ENCODE data around the gene CSNK2A1. TPM values are rescaled to one million over a fixed set of nuclear protein-coding genes. Genes with fewer than 3 reads are reported as not detected.
A peak's percentile ranks its signal among the peaks of the same experiment; 100 is the strongest.

Gene CSNK2A1
- total RNA-seq, 4 donors from 2014 or later = 86.0 to 96.7 (median 90.3) TPM

DNA sequence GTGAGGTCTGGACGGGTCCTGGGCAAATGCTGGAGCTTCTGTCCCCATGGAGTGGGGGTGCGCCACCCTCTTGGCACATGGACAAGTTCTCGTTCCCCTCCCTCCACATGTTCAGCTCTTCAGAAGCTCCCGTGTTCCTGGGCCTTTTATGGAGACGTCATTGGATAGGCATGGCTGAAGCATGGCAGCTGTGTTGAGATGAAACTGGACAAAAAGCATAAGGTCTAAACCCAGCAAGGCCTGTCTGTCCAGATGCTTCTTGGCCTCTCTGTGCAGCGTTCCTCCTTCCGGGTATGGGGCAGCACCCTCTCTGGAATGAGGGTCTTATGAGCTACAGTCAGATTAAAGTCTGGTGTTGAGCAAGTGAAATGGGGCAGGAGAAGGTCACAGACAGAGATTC lies 108.0 kb downstream of the CSNK2A1 start:
- TF ChIP-seq POLR2A (IDR thresholded peaks at IDR 0.05) = no peak
- TF ChIP-seq, protein P1, sequence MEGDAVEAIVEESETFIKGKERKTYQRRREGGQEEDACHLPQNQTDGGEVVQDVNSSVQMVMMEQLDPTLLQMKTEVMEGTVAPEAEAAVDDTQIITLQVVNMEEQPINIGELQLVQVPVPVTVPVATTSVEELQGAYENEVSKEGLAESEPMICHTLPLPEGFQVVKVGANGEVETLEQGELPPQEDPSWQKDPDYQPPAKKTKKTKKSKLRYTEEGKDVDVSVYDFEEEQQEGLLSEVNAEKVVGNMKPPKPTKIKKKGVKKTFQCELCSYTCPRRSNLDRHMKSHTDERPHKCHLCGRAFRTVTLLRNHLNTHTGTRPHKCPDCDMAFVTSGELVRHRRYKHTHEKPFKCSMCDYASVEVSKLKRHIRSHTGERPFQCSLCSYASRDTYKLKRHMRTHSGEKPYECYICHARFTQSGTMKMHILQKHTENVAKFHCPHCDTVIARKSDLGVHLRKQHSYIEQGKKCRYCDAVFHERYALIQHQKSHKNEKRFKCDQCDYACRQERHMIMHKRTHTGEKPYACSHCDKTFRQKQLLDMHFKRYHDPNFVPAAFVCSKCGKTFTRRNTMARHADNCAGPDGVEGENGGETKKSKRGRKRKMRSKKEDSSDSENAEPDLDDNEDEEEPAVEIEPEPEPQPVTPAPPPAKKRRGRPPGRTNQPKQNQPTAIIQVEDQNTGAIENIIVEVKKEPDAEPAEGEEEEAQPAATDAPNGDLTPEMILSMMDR (IDR thresholded peaks at IDR 0.05) = no peak
- no peak overlapping the region for H3K4me3 ChIP-seq (ENCODE audit: low read depth, poor library complexity, severe bottlenecking)
- peak in 1 of 2 donors; percentile 28 for DNase-seq (ENCODE audit: low spot score in 2 of 2)
- 71 to 74% methylated on average over 7 of the region's 7 CpGs for WGBS, 2 donors
- intact Hi-C loops (cut with DNase I; ENCODE audit: low total_unique reads) = no loop called here

DNA sequence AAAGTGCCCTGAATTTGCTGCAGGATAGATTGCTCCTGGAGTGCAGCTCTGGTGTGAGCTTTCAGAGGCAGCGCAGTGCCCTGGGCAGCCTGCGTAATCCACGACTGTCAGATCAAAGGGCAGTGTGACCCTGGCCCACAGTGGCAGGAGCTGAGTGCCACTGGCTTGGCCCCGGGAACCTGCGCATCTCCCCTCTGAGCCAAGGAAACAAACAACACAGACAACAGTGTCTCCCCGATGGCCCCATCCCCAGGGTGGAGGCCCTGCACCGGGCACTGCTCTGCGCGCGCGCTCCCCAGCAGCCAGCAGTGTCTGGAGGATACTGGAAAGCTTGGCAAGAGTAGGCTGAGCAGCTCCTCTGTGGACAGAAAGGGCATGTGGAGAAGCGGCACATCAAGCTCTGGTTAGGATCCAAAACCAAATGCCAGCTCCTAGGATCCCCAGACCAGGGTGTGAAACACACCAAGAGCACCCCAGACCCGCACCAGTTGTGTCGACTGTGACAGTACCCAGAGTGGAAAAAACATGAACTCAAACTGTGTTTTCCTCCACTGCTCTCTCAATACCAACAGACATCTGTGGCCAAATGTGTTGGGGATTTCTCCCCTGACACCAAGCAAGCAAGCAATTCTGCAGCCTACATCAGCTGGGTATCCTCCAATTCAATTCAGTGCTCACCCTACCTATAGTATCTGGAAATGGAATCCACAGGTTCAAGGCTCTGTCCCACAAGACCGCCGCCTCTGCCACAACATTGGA lies 108.8 kb downstream of the CSNK2A1 start:
- 83 to 87% methylated on average over 10 to 16 of the region's 16 CpGs for WGBS, 2 donors
- peak in 1 of 2 donors; percentile 72 for DNase-seq (ENCODE audit: low spot score in 2 of 2)
- no peak overlapping the region for H3K4me3 ChIP-seq (ENCODE audit: low read depth, poor library complexity, severe bottlenecking)
- no peak for TF ChIP-seq POLR2A (IDR thresholded peaks at IDR 0.05)
- TF ChIP-seq, protein P1 (IDR thresholded peaks at IDR 0.05) = no peak
- intact Hi-C loops (cut with DNase I; ENCODE audit: low total_unique reads) = no loop called here

DNA sequence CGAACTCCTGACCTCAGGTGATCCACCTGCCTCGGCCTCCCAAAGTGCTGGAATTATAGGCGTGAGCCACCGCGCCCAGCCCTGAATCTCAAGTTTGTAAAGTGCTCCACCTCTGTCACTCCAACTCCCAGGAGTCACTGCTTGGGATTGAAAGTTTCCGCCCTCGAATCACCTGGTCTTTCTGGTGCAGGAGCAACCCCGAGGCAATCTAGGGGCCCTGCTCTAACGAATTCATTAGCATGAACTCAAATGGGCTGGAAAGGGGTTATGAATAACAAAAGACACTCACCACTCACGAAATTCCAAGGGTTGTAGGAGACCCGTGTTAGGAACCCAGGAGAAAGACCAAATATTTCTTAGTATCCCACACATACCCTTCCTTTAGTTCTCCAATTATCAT lies 109.4 kb downstream of the CSNK2A1 start:
- TF ChIP-seq POLR2A (IDR thresholded peaks at IDR 0.05) = no peak
- TF ChIP-seq, protein P1 (IDR thresholded peaks at IDR 0.05) = no peak
- H3K4me3 ChIP-seq (ENCODE audit: low read depth, poor library complexity, severe bottlenecking) = no peak overlapping the region
- WGBS, 2 donors = 55 to 66% methylated on average over 11 of the region's 11 CpGs
- intact Hi-C loops (cut with DNase I; ENCODE audit: low total_unique reads) = no loop called here
- peak in 1 of 2 donors; percentile 57 for DNase-seq (ENCODE audit: low spot score in 2 of 2)

DNA sequence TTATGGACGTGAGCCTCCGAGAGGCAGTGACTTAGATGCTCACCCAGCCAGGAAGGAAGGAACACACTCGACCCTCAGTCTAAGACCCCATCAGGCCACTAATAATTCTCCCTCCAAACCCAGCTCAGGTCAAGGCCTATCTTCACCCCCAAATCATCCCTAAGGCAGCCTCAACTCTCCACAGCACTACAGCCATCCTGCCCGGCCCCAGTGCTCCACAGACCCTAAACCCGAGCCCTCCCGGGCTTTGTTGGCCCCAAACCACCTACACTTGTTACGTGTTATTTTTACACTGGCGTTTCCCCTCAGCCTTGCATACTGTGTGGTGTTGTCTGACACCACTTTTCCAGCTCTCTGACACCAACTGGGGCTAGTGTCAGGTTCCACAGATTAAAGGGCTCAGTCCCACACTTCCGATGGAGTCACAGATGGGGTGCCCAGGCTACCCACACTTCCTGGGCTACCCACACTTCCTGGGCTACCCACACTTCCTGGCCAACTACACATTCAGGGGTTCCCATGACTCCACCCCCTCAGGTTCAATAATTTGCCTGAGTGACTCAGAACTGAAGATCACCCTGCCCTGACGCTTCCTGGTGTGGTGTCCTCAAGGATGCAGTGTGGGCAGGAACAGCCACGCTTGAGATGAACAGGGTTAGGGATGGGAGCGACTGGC lies 110.2 kb downstream of the CSNK2A1 start:
- DNase-seq (ENCODE audit: low spot score in 2 of 2) = peak in 1 of 2 donors; percentile 60
- H3K4me3 ChIP-seq (ENCODE audit: low read depth, poor library complexity, severe bottlenecking) = no peak overlapping the region
- intact Hi-C loops (cut with DNase I; ENCODE audit: low total_unique reads) = no loop called here
- TF ChIP-seq, protein P1 (IDR thresholded peaks at IDR 0.05) = no peak
- TF ChIP-seq POLR2A (IDR thresholded peaks at IDR 0.05) = no peak
- WGBS, 2 donors = 72 to 83% methylated on average over 12 of the region's 12 CpGs

DNA sequence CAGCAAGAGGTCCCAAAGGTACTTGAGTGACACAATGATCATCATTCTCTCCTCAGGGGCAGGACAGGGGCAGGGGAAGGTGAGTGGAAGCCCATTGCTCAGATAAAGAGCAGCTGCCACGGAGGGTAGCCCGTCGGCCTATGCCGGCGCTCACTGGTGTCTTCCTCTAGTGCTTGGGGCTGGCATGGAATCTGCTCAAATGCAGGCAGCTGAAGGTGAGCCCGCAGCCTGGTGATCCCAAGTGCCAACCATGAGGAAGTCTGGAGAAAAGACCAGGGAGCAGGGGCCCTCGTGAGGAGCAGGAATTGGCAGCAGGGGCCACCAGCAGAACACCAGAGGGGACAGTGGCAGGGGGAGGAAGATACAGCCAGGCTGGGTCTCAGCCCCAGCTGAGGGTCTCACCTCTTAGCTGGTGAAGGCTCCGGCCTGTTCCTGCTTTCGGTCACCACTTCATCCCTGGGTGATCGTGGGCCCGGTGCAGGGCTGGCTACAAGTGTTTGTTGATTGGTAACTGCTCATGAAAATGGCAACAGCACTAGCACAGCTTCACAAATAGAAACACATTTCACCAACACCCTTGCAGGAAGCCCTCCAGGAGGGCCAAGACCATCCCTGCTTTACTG lies 110.8 kb downstream of the CSNK2A1 start:
- TF ChIP-seq, protein P1 (IDR thresholded peaks at IDR 0.05) = no peak
- no peak for TF ChIP-seq POLR2A (IDR thresholded peaks at IDR 0.05)
- DNase-seq (ENCODE audit: low spot score in 2 of 2) = peak in 1 of 2 donors; percentile 73
- WGBS, 2 donors = 85 to 91% methylated on average over 10 to 11 of the region's 11 CpGs
- no peak overlapping the region for H3K4me3 ChIP-seq (ENCODE audit: low read depth, poor library complexity, severe bottlenecking)
- intact Hi-C loops (cut with DNase I; ENCODE audit: low total_unique reads) = no loop called here
